ENCODE data around the gene TUBGCP3. TPM values are rescaled to one million over a fixed set of nuclear protein-coding genes. Genes with fewer than 3 reads are reported as not detected.
A peak's percentile ranks its signal among the peaks of the same experiment; 100 is the strongest.

Gene TUBGCP3
- total and polyA plus RNA-seq, 11 donors = 6.0 to 23.5 (median 15.6) TPM

DNA sequence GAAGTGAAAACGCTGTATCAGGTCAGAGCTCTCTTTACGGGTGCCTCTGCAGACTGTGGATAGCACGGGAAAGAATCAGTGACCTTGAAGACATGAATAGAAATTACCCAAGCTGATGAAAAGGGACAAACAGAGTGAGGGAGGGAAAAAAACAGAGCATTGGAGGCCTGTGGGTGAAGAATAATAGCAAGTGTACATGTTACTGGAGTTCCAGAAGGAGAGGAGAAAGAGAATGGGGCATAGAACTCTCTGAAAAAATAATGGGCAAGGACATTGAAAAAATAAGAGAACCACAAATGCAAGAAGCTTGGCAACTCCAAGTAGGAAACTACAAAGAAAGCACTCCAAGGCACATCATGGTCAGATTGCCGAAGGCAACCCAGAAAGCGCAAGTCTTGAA, 125.5 kb downstream of the TUBGCP3 start:
- peaks cover 0 to 28% (median 7%) of the 10 kb centered on the region in 12 donors for H3K9me3 ChIP-seq
- no peak overlapping the region for H3K4me3 ChIP-seq
- DNase-seq (no peak), ATAC-seq (no peak)
- TF ChIP-seq CTCF (IDR thresholded peaks at IDR 0.05) (no peak), POLR2A (IDR thresholded peaks at IDR 0.05) (no peak)
- H3K27ac ChIP-seq = no peak overlapping the region
- intact Hi-C loops (cut with DNase I) = no loop called here
- H3K36me3 ChIP-seq = no peaks in the 10 kb centered on the region
- 90 to 93% (median 91%) methylated on average over 5 of the region's 5 CpGs for WGBS, 4 donors
- H3K27me3 ChIP-seq = peaks cover 0 to 5% (median 0%) of the 10 kb centered on the region in 9 donors
- H3K4me1 ChIP-seq = no peaks in the 10 kb centered on the region

GRCh38 chr13:112457485-112457884, 130.5 kb downstream of the TUBGCP3 start:
- DNase-seq = peak in 1 of 5 donors; percentile 54
- TF ChIP-seq POLR2A (IDR thresholded peaks at IDR 0.05) (no peak), CTCF (IDR thresholded peaks at IDR 0.05) (no peak)
- H3K4me3 ChIP-seq = no peak overlapping the region
- intact Hi-C loops (cut with DNase I) = no loop called here
- H3K27ac ChIP-seq = no peak overlapping the region
- H3K36me3 ChIP-seq = no peaks in the 10 kb centered on the region
- WGBS, 4 donors = 82 to 91% (median 83%) methylated on average over 10 to 13 of the region's 13 CpGs
- peaks cover 0 to 24% (median 7%) of the 10 kb centered on the region in 12 donors for H3K9me3 ChIP-seq
- no peaks in the 10 kb centered on the region for H3K27me3 ChIP-seq
- ATAC-seq = no peak
- no peaks in the 10 kb centered on the region for H3K4me1 ChIP-seq

- no peaks in the 10 kb centered on the region for H3K4me1 ChIP-seq
- no peaks in the 10 kb centered on the region for H3K36me3 ChIP-seq
- 90 to 93% (median 92%) methylated on average over 9 of the region's 9 CpGs for WGBS, 4 donors
- peaks cover 0 to 20% (median 7%) of the 10 kb centered on the region in 12 donors for H3K9me3 ChIP-seq
- TF ChIP-seq CTCF (IDR thresholded peaks at IDR 0.05) (no peak), POLR2A (IDR thresholded peaks at IDR 0.05) (no peak)
- H3K4me3 ChIP-seq = no peak overlapping the region
- no peak for ATAC-seq
- no peak overlapping the region for H3K27ac ChIP-seq
- no peak for DNase-seq
- intact Hi-C loops (cut with DNase I) = no loop called here
- peaks cover 0 to 1% (median 0%) of the 10 kb centered on the region in 9 donors for H3K27me3 ChIP-seq
Measured at GRCh38 chr13:112457081-112457480, 130.9 kb downstream of the TUBGCP3 start.

GRCh38 chr13:112456138-112457056, 131.6 kb downstream of the TUBGCP3 start:
- no peak for TF ChIP-seq CTCF (IDR thresholded peaks at IDR 0.05)
- no peak for TF ChIP-seq POLR2A (IDR thresholded peaks at IDR 0.05)
- Histone ChIP-seq H3K4me1 (no peaks in the 10 kb centered on the region), H3K4me3 (no peak overlapping the region), H3K36me3 (no peaks in the 10 kb centered on the region), H3K27me3 (peaks cover 0 to 8% (median 0%) of the 10 kb centered on the region in 9 donors), H3K9me3 (peaks cover 0 to 20% (median 7%) of the 10 kb centered on the region in 12 donors), H3K27ac (no peak overlapping the region)
- 77 to 83% (median 79%) methylated on average over 22 of the region's 22 CpGs for WGBS, 4 donors
- intact Hi-C loops (cut with DNase I) = no loop called here
- DNase-seq (peak in 1 of 5 donors; percentile 25), ATAC-seq (no peak)
